Activated T-helper 17 cell treated with anti-CD3 and anti-CD28 coated beads, Interleukin-2, amount 50 U/mL, for 72 hours (primary cell): ENCODE measurements around the gene YAE1. TPM values are rescaled to one million over a fixed set of nuclear protein-coding genes. Genes with fewer than 3 reads are reported as not detected.

Experiments used
- ATAC-seq: fragments of 150-1000 bp; cut with Tn5 transposase; replicated peaks from 2 replicates; pipeline ENCODE4 v1.10.0; 2021; ENCODE audit warnings: mild to moderate bottlenecking, moderate library complexity
- H3K27ac Mint-ChIP-seq: one replicate; pipeline ENCODE4 v1.8.0; 2022; ENCODE audit warnings: mixed read lengths
- H3K27me3 Mint-ChIP-seq: one replicate; pipeline ENCODE4 v1.8.0; 2022; ENCODE audit warnings: mixed read lengths
- H3K36me3 Mint-ChIP-seq: one replicate; pipeline ENCODE4 v1.8.0; 2022; ENCODE audit warnings: low read depth, mild to moderate bottlenecking, mixed read lengths
- H3K4me1 Mint-ChIP-seq: one replicate; pipeline ENCODE4 v1.8.0; 2022; ENCODE audit warnings: mixed read lengths
- H3K4me3 Mint-ChIP-seq: one replicate; pipeline ENCODE4 v1.8.0; 2022; ENCODE audit warnings: mild to moderate bottlenecking, mixed read lengths
- H3K9me3 Mint-ChIP-seq: one replicate; pipeline ENCODE4 v1.8.0; 2022; ENCODE audit warnings: mixed read lengths
- total RNA-seq, 2 donors: library from RNA; stranded (reverse); gene quantifications; one replicate each; pipeline ENCODE4 v1.2.3, GENCODE V29; 2022

YAE1 gene
- total RNA-seq, 2 donors from 2014 or later: 9.2 to 13.9 TPM

DNA sequence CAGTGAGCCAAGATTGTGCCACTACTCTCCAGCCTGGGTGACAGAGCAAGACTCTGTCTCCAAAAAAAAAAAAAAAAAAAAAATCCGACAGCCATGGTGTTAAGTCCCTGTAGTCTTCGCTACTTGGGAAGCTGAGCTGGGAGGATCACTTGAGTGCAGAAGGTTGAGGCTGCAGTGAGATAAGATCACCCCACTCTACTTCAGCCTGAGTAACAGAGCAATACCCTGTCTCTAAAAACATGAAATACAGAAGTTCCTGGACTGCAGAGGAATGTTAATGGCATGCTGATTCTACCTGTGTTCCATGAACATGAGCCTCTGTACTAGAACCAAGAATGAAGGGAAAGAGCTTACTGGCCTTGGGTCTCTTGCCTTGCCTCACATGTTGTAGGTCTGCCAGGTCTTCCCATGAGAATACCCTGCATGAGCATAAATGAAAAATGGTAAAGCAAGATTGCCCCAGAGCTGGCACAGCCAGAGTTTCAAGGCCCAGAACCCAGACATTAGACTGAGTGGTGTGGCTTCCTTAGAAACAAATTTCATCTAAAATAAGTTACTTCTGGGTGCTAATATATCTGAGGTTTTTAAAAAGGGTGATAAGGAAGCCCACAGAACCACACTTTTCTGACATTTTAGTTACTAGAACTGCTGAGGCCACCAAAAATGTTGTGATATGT lies 8.6 kb downstream of the YAE1 start:
- ATAC-seq: no peak
- no peak overlapping the region for H3K4me3 Mint-ChIP-seq

DNA sequence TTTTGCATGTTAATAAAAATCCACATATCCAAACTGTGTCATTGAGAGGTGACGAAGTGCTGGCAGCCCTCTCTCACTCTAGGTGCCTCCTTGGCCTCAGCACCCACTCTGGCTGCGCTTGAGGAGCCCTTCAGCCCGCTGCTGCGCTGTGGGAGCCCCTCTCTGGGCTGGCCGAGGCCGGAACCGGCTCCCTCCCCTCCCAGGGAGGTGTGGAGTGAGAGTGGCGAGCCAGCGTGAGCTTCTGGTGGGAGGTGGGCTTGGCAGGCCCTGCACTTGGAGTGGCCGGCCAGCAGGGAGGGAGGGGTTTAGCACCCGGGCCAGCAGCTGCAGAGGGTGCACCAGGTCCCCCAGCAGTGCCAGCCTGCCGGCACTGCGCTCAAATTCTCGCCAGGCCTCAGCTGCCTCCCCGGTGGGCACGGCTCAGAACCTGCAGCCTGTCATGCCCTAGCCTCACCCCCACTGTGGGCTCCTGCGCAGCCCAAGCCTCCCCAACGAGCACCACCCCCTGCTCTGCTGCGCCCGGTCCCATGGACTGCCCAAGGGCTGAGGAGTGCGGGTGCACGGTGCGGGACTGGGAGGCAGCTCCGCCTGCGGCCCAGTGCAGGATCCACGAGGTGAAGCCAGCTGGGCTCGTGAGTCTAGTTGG lies 11.1 kb downstream of the YAE1 start:
- H3K27me3 Mint-ChIP-seq: no peaks in the 10 kb centered on the region
- no peaks in the 10 kb centered on the region for H3K9me3 Mint-ChIP-seq
- ATAC-seq: no peak
- no peaks in the 10 kb centered on the region for H3K4me1 Mint-ChIP-seq
- H3K36me3 Mint-ChIP-seq: peaks cover 18% of the 10 kb centered on the region
- no peak overlapping the region for H3K4me3 Mint-ChIP-seq
- no peak overlapping the region for H3K27ac Mint-ChIP-seq

More for the DNA sequence above, 8.6 kb downstream of the YAE1 start:
- peaks cover 43% of the 10 kb centered on the region for H3K36me3 Mint-ChIP-seq
- no peaks in the 10 kb centered on the region for H3K9me3 Mint-ChIP-seq
- H3K4me1 Mint-ChIP-seq: no peaks in the 10 kb centered on the region
- H3K27me3 Mint-ChIP-seq: no peaks in the 10 kb centered on the region
- H3K27ac Mint-ChIP-seq: peak overlapping the region; percentile 1

- Mint-ChIP-seq H3K36me3 (no peaks in the 10 kb centered on the region), H3K27ac (peak overlapping the region; percentile 44), H3K27me3 (no peaks in the 10 kb centered on the region), H3K4me1 (no peaks in the 10 kb centered on the region), H3K9me3 (no peaks in the 10 kb centered on the region), H3K4me3 (no peak overlapping the region)
- ATAC-seq: peak; percentile 89
Observed at GRCh38 chr7:39580149-39580874, 14.1 kb downstream of the YAE1 start.

DNA sequence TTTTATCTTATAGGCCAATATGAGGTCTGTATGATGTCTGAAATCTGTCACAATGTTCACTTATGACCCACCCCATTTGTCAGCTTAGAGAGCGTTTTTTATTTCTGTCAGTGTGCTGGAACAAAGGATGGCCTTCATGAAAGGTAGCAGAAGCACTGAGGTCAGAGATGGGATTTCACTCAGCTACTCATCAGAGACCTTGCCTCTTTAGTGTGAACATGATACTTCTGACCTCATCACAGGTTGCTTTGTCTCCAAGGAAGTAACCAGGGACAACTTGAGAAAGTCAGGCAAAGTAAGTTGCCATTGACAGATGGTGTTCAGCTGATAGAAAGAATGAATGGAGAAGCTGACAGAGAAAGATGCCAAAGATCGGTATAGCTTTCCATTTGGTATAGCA lies 16.3 kb downstream of the YAE1 start:
- no peak overlapping the region for H3K27ac Mint-ChIP-seq
- no peaks in the 10 kb centered on the region for H3K36me3 Mint-ChIP-seq
- no peak for ATAC-seq
- no peaks in the 10 kb centered on the region for H3K4me1 Mint-ChIP-seq
- no peak overlapping the region for H3K4me3 Mint-ChIP-seq
- no peaks in the 10 kb centered on the region for H3K9me3 Mint-ChIP-seq
- H3K27me3 Mint-ChIP-seq: no peaks in the 10 kb centered on the region

DNA sequence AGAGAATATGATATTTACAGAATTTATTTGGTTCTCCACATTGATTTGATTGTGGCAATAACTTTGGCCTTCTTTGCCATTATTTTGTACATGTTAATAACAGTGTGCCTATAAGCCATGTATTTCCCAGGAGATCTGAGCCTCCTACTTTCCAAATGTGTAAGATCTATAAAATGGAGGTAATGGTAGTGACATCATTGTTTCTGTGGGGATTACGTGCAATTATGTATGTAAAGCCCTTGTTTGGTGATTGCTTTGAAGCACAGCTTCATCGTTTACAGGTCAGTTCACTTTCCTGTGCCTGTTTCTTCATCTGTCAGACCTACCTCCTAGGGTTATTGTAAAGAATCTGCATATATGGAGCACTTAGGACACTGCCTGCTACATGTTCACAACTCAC lies 17.3 kb downstream of the YAE1 start:
- Mint-ChIP-seq H3K4me1 (no peaks in the 10 kb centered on the region), H3K4me3 (no peak overlapping the region), H3K9me3 (no peaks in the 10 kb centered on the region), H3K36me3 (no peaks in the 10 kb centered on the region), H3K27ac (no peak overlapping the region), H3K27me3 (no peaks in the 10 kb centered on the region)
- no peak for ATAC-seq

GRCh38 chr7:39587393-39587792 lies 21.2 kb downstream of the YAE1 start:
- H3K4me1 Mint-ChIP-seq: peaks cover 17% of the 10 kb centered on the region
- no peak overlapping the region for H3K27ac Mint-ChIP-seq
- H3K9me3 Mint-ChIP-seq: no peaks in the 10 kb centered on the region
- H3K27me3 Mint-ChIP-seq: no peaks in the 10 kb centered on the region
- H3K4me3 Mint-ChIP-seq: no peak overlapping the region
- no peak for ATAC-seq
- H3K36me3 Mint-ChIP-seq: peaks cover 5% of the 10 kb centered on the region

DNA sequence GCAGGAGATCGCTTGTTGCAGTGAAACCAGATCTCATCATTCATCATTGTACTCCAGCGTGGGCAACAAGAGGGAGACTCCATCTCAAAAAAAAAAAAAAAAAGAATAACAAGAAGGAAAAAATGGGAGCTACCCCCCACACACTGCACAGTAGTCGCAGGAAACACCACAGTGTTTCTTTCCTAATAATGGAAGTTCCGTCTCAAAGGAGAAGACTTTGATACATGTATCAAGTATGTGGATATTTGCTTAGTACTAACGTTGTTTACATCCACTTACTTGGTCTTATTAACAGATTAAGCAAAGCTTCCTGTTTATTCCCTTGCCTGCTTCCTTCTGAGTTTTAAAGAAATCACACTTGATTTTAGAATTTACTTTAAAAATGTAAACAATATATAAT lies 22.2 kb downstream of the YAE1 start:
- Mint-ChIP-seq H3K36me3 (peaks cover 5% of the 10 kb centered on the region), H3K4me1 (peaks cover 22% of the 10 kb centered on the region), H3K9me3 (no peaks in the 10 kb centered on the region), H3K27ac (no peak overlapping the region), H3K4me3 (no peak overlapping the region), H3K27me3 (no peaks in the 10 kb centered on the region)
- no peak for ATAC-seq

- Mint-ChIP-seq H3K4me1 (peaks cover 22% of the 10 kb centered on the region), H3K4me3 (peak overlapping the region; percentile 52), H3K36me3 (peaks cover 5% of the 10 kb centered on the region), H3K27me3 (no peaks in the 10 kb centered on the region), H3K27ac (peak overlapping the region; percentile 89), H3K9me3 (no peaks in the 10 kb centered on the region)
- peak; percentile 92 for ATAC-seq
Observed at GRCh38 chr7:39589323-39590111, 23.3 kb downstream of the YAE1 start.

GRCh38 chr7:39592586-39592985 lies 26.4 kb downstream of the YAE1 start:
- Mint-ChIP-seq H3K9me3 (no peaks in the 10 kb centered on the region), H3K4me3 (peak overlapping the region; percentile 73), H3K4me1 (peaks cover 22% of the 10 kb centered on the region), H3K36me3 (peaks cover 5% of the 10 kb centered on the region), H3K27me3 (no peaks in the 10 kb centered on the region), H3K27ac (peak overlapping the region; percentile 91)
- peak; percentile 80 for ATAC-seq

- Mint-ChIP-seq H3K4me1 (peaks cover 15% of the 10 kb centered on the region), H3K4me3 (no peak overlapping the region), H3K36me3 (no peaks in the 10 kb centered on the region), H3K27me3 (no peaks in the 10 kb centered on the region), H3K9me3 (no peaks in the 10 kb centered on the region), H3K27ac (no peak overlapping the region)
- no peak for ATAC-seq
Observed at GRCh38 chr7:39594988-39595620, 28.9 kb downstream of the YAE1 start.

DNA sequence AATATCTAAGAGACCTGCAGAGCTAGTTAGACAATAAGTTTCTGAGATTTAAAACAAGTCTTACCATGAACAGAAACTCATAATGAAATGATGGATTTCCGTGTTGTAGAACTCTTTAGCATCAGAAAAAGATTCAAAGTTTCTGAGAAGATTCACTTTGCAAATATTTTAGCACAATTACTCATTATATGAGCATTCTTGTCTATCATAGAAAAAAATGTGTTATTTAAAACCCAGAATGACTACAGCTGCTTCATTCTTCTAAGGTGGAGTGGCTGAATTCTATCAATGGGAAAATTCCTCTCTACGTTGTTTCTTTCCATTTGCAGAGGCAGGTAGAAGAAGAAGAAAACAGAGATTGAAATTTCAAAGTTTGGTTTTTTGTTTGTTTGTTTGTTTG lies 36.1 kb downstream of the YAE1 start:
- Mint-ChIP-seq H3K4me1 (peaks cover 16% of the 10 kb centered on the region), H3K36me3 (no peaks in the 10 kb centered on the region), H3K27ac (no peak overlapping the region), H3K9me3 (no peaks in the 10 kb centered on the region), H3K27me3 (no peaks in the 10 kb centered on the region), H3K4me3 (no peak overlapping the region)
- ATAC-seq: no peak

GRCh38 chr7:39603924-39604323 lies 37.7 kb downstream of the YAE1 start:
- Mint-ChIP-seq H3K27ac (no peak overlapping the region), H3K4me1 (peaks cover 24% of the 10 kb centered on the region)
- ATAC-seq: no peak

GRCh38 chr7:39605087-39605486 lies 38.9 kb downstream of the YAE1 start:
- no peak overlapping the region for H3K27ac Mint-ChIP-seq
- peaks cover 29% of the 10 kb centered on the region for H3K4me1 Mint-ChIP-seq
- ATAC-seq: peak; percentile 69

More at GRCh38 chr7:39603924-39604323, 37.7 kb downstream of the YAE1 start:
- Mint-ChIP-seq H3K27me3 (no peaks in the 10 kb centered on the region), H3K9me3 (no peaks in the 10 kb centered on the region), H3K4me3 (no peak overlapping the region), H3K36me3 (no peaks in the 10 kb centered on the region)

GRCh38 chr7:39606352-39606751 lies 40.1 kb downstream of the YAE1 start:
- no peak for ATAC-seq
- Mint-ChIP-seq H3K27ac (no peak overlapping the region), H3K4me1 (peaks cover 29% of the 10 kb centered on the region), H3K36me3 (no peaks in the 10 kb centered on the region), H3K27me3 (peaks cover 3% of the 10 kb centered on the region), H3K9me3 (no peaks in the 10 kb centered on the region), H3K4me3 (no peak overlapping the region)

More at GRCh38 chr7:39605087-39605486, 38.9 kb downstream of the YAE1 start:
- Mint-ChIP-seq H3K4me3 (peak overlapping the region; percentile 3), H3K27me3 (peaks cover 3% of the 10 kb centered on the region), H3K9me3 (no peaks in the 10 kb centered on the region), H3K36me3 (no peaks in the 10 kb centered on the region)
